ENCODE results near the gene DPYSL4. TPM values are rescaled to one million over a fixed set of nuclear protein-coding genes. Genes with fewer than 3 reads are reported as not detected.

Gene DPYSL4
- total RNA-seq, 1 donor from 2014 or later = 17.7 TPM

DNA sequence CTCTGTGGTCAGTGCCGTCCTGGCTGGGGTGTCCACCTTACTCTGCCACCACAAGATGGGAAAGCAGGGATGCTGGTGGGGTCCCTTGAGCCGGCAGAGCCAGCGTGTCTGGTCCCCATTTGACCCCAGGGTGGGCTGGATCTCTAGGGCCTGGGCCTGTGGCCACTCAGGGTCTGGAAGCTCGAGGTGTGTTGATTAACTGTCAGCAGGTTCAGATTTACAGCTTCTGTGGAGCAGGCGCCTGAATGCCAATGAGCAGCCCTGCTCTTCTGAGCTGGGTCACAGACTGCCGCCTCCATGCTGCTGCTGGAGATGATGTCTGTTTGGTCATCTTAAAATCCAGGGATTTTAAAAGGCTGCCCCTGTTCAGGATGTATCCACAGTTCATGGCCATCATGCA is 11.3 kb upstream of the DPYSL4 start:
- Histone ChIP-seq H3K4me2 (peak overlapping the region; percentile 81), H3K27ac (no peak overlapping the region), H3K9ac (no peak overlapping the region), H3F3A (ENCODE audit: low read depth) (peaks cover 5% of the 10 kb centered on the region), H3K36me3 (no peaks in the 10 kb centered on the region), H3K27me3 (peaks cover 44% of the 10 kb centered on the region), H3K79me2 (ENCODE audit: low read depth) (no peaks in the 10 kb centered on the region), H2AFZ (replicated peaks) (no peak overlapping the region), H3K9me3 (ENCODE audit: low read depth) (no peaks in the 10 kb centered on the region), H4K20me1 (ENCODE audit: low read depth) (peaks cover 4% of the 10 kb centered on the region), H3K4me3 (no peak overlapping the region), H3K4me1 (peaks cover 17% of the 10 kb centered on the region)
- no peak for DNase-seq (ENCODE audit: low spot score)
- no peak overlapping the region for H3K27ac Mint-ChIP-seq
- H3K36me3 Mint-ChIP-seq = no peaks in the 10 kb centered on the region
- H3K4me3 Mint-ChIP-seq = no peak overlapping the region
- H3K27me3 Mint-ChIP-seq (ENCODE audit: insufficient read depth, low read depth) = peaks cover 27% of the 10 kb centered on the region
- TF ChIP-seq, protein P1, sequence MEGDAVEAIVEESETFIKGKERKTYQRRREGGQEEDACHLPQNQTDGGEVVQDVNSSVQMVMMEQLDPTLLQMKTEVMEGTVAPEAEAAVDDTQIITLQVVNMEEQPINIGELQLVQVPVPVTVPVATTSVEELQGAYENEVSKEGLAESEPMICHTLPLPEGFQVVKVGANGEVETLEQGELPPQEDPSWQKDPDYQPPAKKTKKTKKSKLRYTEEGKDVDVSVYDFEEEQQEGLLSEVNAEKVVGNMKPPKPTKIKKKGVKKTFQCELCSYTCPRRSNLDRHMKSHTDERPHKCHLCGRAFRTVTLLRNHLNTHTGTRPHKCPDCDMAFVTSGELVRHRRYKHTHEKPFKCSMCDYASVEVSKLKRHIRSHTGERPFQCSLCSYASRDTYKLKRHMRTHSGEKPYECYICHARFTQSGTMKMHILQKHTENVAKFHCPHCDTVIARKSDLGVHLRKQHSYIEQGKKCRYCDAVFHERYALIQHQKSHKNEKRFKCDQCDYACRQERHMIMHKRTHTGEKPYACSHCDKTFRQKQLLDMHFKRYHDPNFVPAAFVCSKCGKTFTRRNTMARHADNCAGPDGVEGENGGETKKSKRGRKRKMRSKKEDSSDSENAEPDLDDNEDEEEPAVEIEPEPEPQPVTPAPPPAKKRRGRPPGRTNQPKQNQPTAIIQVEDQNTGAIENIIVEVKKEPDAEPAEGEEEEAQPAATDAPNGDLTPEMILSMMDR (IDR thresholded peaks at IDR 0.05) = no peak
- TF ChIP-seq EZH2phosphoT487 (IDR thresholded peaks at IDR 0.05) (no peak), EZH2 (IDR thresholded peaks at IDR 0.05) (no peak)
- H3K9me3 Mint-ChIP-seq = peaks cover 5% of the 10 kb centered on the region
- H3K4me1 Mint-ChIP-seq = peaks cover 37% of the 10 kb centered on the region

DNA sequence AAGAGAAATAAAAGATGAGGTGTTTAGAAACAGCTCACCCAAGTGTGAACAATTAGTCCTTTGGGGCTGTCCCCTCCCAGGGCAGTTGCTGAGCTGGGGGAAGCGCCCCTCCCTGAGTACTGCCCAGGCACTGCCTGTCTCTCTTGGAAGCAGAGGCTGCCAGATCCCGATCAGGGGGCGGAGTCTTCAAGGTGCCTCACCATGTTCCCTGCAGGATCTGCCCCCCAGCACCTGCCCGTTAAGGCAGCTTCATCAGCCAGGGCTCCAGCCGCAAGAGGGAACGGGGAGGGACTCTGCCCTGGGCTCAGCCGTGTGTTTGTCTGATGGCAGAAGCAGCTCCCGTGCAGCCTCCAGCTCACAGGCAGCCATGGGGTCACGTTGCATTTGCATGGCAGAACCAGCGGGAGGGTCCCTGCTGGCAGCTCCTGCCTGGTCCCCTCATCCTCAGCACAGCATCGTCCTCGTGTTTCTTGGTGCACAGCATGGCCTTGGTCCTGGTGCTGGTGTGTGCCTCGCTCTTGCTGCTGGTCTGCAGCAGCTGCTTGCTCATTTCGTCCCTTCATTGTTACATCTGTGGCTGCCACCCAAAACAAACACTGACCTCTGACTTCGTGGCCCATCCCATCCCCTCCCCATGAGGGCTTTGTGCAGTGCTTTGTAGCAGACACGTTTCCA is 10.7 kb upstream of the DPYSL4 start:
- TF ChIP-seq EZH2 (IDR thresholded peaks at IDR 0.05) = no peak
- TF ChIP-seq, protein P1 (IDR thresholded peaks at IDR 0.05) = no peak
- TF ChIP-seq EZH2phosphoT487 (IDR thresholded peaks at IDR 0.05) = no peak
- Histone ChIP-seq H3K4me1 (peaks cover 17% of the 10 kb centered on the region), H3K9me3 (ENCODE audit: low read depth) (no peaks in the 10 kb centered on the region), H3K27me3 (peaks cover 45% of the 10 kb centered on the region), H4K20me1 (ENCODE audit: low read depth) (peaks cover 4% of the 10 kb centered on the region), H3F3A (ENCODE audit: low read depth) (peaks cover 9% of the 10 kb centered on the region), H3K4me3 (peak overlapping the region; percentile 19), H3K9ac (no peak overlapping the region), H3K4me2 (peak overlapping the region; percentile 81), H3K79me2 (ENCODE audit: low read depth) (no peaks in the 10 kb centered on the region), H2AFZ (replicated peaks) (peak overlapping the region; percentile 57), H3K27ac (no peak overlapping the region), H3K36me3 (no peaks in the 10 kb centered on the region)
- H3K9me3 Mint-ChIP-seq = peaks cover 5% of the 10 kb centered on the region
- peaks cover 32% of the 10 kb centered on the region for H3K4me1 Mint-ChIP-seq
- H3K27ac Mint-ChIP-seq = no peak overlapping the region
- H3K4me3 Mint-ChIP-seq = peak overlapping the region; percentile 72
- DNase-seq (ENCODE audit: low spot score) = peak; percentile 63
- H3K36me3 Mint-ChIP-seq = no peaks in the 10 kb centered on the region
- peaks cover 32% of the 10 kb centered on the region for H3K27me3 Mint-ChIP-seq (ENCODE audit: insufficient read depth, low read depth)

DNA sequence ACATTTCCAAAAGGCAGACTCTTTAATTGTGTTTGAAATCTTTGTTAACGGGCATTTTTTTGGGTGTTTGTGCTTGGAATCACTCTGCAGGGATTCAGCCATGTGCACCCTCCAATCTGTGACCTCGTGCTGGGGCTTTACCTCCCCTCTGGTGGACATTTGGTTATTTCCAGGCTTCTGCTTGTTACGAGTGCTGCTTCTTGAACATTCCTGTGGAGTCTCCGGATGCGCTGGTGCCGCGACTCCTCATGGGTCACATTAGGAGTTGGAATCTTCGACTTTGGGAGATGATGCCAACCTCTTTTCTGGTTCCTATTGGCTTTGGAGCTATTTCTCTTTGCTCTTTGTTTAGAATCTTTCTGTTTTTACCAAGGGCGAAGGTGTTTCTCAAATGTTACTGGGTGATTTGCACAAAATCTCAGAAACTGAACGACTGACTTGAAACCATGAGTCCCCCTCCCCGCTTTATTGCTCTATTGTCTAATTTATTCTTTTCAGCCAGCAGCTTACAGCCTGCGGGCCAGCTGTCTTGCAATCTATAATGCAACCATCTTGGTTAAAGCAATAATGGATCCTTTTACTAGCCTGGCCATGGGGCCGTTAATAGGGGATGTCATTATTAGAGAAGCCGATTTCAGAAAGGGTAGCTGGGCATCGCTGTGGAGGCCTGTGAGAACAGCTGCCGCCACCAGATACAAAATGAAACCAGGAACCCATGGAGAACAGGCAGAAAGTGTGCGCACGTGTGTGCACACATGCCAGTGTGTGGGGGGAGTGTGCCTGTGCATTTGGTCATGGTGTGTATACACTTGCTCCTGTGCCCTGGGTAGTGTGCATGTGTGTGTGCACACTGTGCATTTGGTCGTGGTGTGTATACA is 9.9 kb upstream of the DPYSL4 start:
- H3K9me3 Mint-ChIP-seq = peaks cover 5% of the 10 kb centered on the region
- no peak overlapping the region for H3K9ac ChIP-seq

More for the DNA sequence above, 9.9 kb upstream of the DPYSL4 start:
- Mint-ChIP-seq H3K36me3 (no peaks in the 10 kb centered on the region), H3K27ac (no peak overlapping the region), H3K27me3 (ENCODE audit: insufficient read depth, low read depth) (peaks cover 27% of the 10 kb centered on the region), H3K4me3 (peak overlapping the region; percentile 72), H3K4me1 (peaks cover 32% of the 10 kb centered on the region)
- Histone ChIP-seq H3K4me3 (peak overlapping the region; percentile 19), H3F3A (ENCODE audit: low read depth) (peaks cover 11% of the 10 kb centered on the region), H3K79me2 (ENCODE audit: low read depth) (no peaks in the 10 kb centered on the region), H3K36me3 (no peaks in the 10 kb centered on the region), H3K27me3 (peaks cover 53% of the 10 kb centered on the region), H3K27ac (no peak overlapping the region), H3K9me3 (ENCODE audit: low read depth) (no peaks in the 10 kb centered on the region), H2AFZ (replicated peaks) (peak overlapping the region; percentile 57), H4K20me1 (ENCODE audit: low read depth) (peaks cover 4% of the 10 kb centered on the region), H3K4me2 (peak overlapping the region; percentile 81), H3K4me1 (peaks cover 17% of the 10 kb centered on the region)
- TF ChIP-seq, protein P1 (IDR thresholded peaks at IDR 0.05) = no peak
- TF ChIP-seq EZH2 (IDR thresholded peaks at IDR 0.05) (no peak), EZH2phosphoT487 (IDR thresholded peaks at IDR 0.05) (no peak)
- DNase-seq (ENCODE audit: low spot score) = no peak
